H9 (cell line): Measurements from ENCODE around the gene ADGRG2. TPM values are rescaled to one million over a fixed set of nuclear protein-coding genes. Genes with fewer than 3 reads are reported as not detected.

Experiments used
- DNase-seq: peaks from one replicate; pipeline ENCODE4 v3.0.0-alpha.2; 2017
- H2AFZ ChIP-seq: one replicate; pipeline ENCODE4 v1.6.1; 2013; ENCODE audit warnings: mild to moderate bottlenecking, low read length, control low read depth, moderate library complexity
- H2AK5ac ChIP-seq: 2 replicates; pipeline ENCODE4 v1.6.1; 2013; ENCODE audit warnings: low read length, control low read depth, mixed read lengths; ENCODE audit not compliant: insufficient read length
- H2BK120ac ChIP-seq: one replicate; pipeline ENCODE4 v1.6.1; 2013; ENCODE audit warnings: low read depth, mild to moderate bottlenecking, low read length, control low read depth, inconsistent platforms; ENCODE audit not compliant: poor library complexity, severe bottlenecking
- H2BK12ac ChIP-seq: 2 replicates; pipeline ENCODE4 v1.6.1; 2013; ENCODE audit warnings: low read length, control low read depth, mixed read lengths, low read depth; ENCODE audit not compliant: insufficient read length
- H2BK15ac ChIP-seq: 2 replicates; pipeline ENCODE4 v1.6.1; 2013; ENCODE audit warnings: low read depth, low read length, control low read depth
- H2BK20ac ChIP-seq: one replicate; pipeline ENCODE4 v1.6.1; 2013; ENCODE audit warnings: low read depth, mild to moderate bottlenecking, low read length, control low read depth, inconsistent platforms; ENCODE audit not compliant: poor library complexity, severe bottlenecking
- H2BK5ac ChIP-seq: 2 replicates; pipeline ENCODE4 v1.6.1; 2013; ENCODE audit warnings: low read length, control low read depth, mixed read lengths; ENCODE audit not compliant: insufficient read length
- H3K14ac ChIP-seq: 2 replicates; pipeline ENCODE4 v1.6.1; 2013; ENCODE audit warnings: low read length, control low read depth; ENCODE audit not compliant: insufficient read depth
- H3K18ac ChIP-seq: 2 replicates; pipeline ENCODE4 v1.6.1; 2013; ENCODE audit warnings: low read depth, mild to moderate bottlenecking, mixed read lengths, low read length, control low read depth; ENCODE audit not compliant: insufficient read length
- H3K23ac ChIP-seq: 2 replicates; pipeline ENCODE4 v1.6.1; 2013; ENCODE audit warnings: low read length, control low read depth, mixed read lengths, low read depth; ENCODE audit not compliant: insufficient read length
- H3K23me2 ChIP-seq: 2 replicates; pipeline ENCODE4 v1.6.1; 2013; ENCODE audit warnings: low read depth, mild to moderate bottlenecking, mixed read lengths, low read length, control low read depth; ENCODE audit not compliant: insufficient read length, poor library complexity, severe bottlenecking
- H3K27ac ChIP-seq: 2 replicates; pipeline ENCODE4 v1.5.1; 2013; ENCODE audit warnings: low read length, control low read depth, mixed read lengths, low read depth; ENCODE audit not compliant: insufficient read length
- H3K27me3 ChIP-seq: 2 replicates; pipeline ENCODE4 v1.6.1; 2013; ENCODE audit warnings: low read length, control low read depth, inconsistent platforms; ENCODE audit not compliant: insufficient read depth
- H3K4ac ChIP-seq: 2 replicates; pipeline ENCODE4 v1.6.1; 2013; ENCODE audit warnings: low read depth, mild to moderate bottlenecking, control low read depth, inconsistent platforms, low read length, moderate library complexity
- H3K4me1 ChIP-seq: 2 replicates; pipeline ENCODE4 v1.6.1; 2013; ENCODE audit warnings: low read length, control low read depth, inconsistent platforms; ENCODE audit not compliant: insufficient read depth
- H3K4me2 ChIP-seq: 2 replicates; pipeline ENCODE4 v1.6.1; 2013; ENCODE audit warnings: low read length, control low read depth, mixed read lengths; ENCODE audit not compliant: insufficient read length, insufficient read depth
- H3K56ac ChIP-seq: 2 replicates; pipeline ENCODE4 v1.6.1; 2013; ENCODE audit warnings: low read depth, mild to moderate bottlenecking, mixed read lengths, low read length, control low read depth; ENCODE audit not compliant: insufficient read length
- H3K79me1 ChIP-seq: 2 replicates; pipeline ENCODE4 v1.6.1; 2013; ENCODE audit warnings: low read depth, mild to moderate bottlenecking, moderate library complexity, low read length, control low read depth, inconsistent platforms; ENCODE audit not compliant: insufficient read depth, poor library complexity, severe bottlenecking
- H3K79me2 ChIP-seq: 2 replicates; pipeline ENCODE4 v1.6.1; 2013; ENCODE audit warnings: low read length, control low read depth, inconsistent platforms; ENCODE audit not compliant: insufficient read depth
- H3K9ac ChIP-seq: 2 replicates; pipeline ENCODE4 v1.6.1; 2013; ENCODE audit warnings: low read length, control low read depth, mixed read lengths; ENCODE audit not compliant: insufficient read length; ENCODE audit errors: extremely low read depth
- H3K9me3 ChIP-seq: one replicate; pipeline ENCODE4 v1.6.1; 2013; ENCODE audit warnings: low read depth, low read length, inconsistent platforms; ENCODE audit not compliant: control insufficient read depth
- H3T11ph ChIP-seq: one replicate; pipeline ENCODE4 v1.6.1; 2013; ENCODE audit warnings: mild to moderate bottlenecking, low read length, control low read depth, inconsistent platforms
- H4K20me1 ChIP-seq: one replicate; pipeline ENCODE4 v1.6.1; 2013; ENCODE audit not compliant: control insufficient read depth, insufficient read length, insufficient read depth
- H4K5ac ChIP-seq: 2 replicates; pipeline ENCODE4 v1.6.1; 2013; ENCODE audit warnings: low read depth, mild to moderate bottlenecking, mixed read lengths, low read length, control low read depth; ENCODE audit not compliant: insufficient read length
- H4K8ac ChIP-seq: replicated peaks from 2 replicates; pipeline ENCODE4 v1.6.1; 2013; ENCODE audit warnings: low read length, control low read depth, mixed read lengths, low read depth; ENCODE audit not compliant: insufficient read length
- H4K91ac ChIP-seq: 2 replicates; pipeline ENCODE4 v1.6.1; 2013; ENCODE audit warnings: low read depth, mild to moderate bottlenecking, moderate library complexity, mixed read lengths, low read length, control low read depth; ENCODE audit not compliant: insufficient read length
- H3K27ac Mint-ChIP-seq, 3 experiments: 2 replicates in 2 of 3; 3 replicates in 1 of 3; pipeline ENCODE4 v1.8.0; 2020 to 2021; ENCODE audit warnings: mixed read lengths in 3 of 3, mild to moderate bottlenecking in 1 of 3, moderate library complexity in 1 of 3
- H3K27me3 Mint-ChIP-seq: 2 replicates; pipeline ENCODE4 v1.8.0; 2021; ENCODE audit warnings: low read depth, mild to moderate bottlenecking, moderate library complexity, mixed read lengths
- H3K36me3 Mint-ChIP-seq, 3 experiments: 2 replicates in 2 of 3; 3 replicates in 1 of 3; pipeline ENCODE4 v1.8.0; 2020 to 2021; ENCODE audit warnings: low read depth in 3 of 3, mixed read lengths in 3 of 3; ENCODE audit not compliant: insufficient read depth in 1 of 3
- H3K4me1 Mint-ChIP-seq, 2 experiments: 2 replicates each; pipeline ENCODE4 v1.8.0; 2020; ENCODE audit warnings: mixed read lengths in 2 of 2
- H3K4me3 Mint-ChIP-seq, 2 experiments: 2 replicates in 1 of 2; 3 replicates in 1 of 2; pipeline ENCODE4 v1.8.0; 2020 to 2021; ENCODE audit warnings: mild to moderate bottlenecking in 2 of 2, mixed read lengths in 2 of 2, moderate library complexity in 1 of 2
- H3K9me3 Mint-ChIP-seq, 2 experiments: 2 replicates in 1 of 2; 3 replicates in 1 of 2; pipeline ENCODE4 v1.8.0; 2020; ENCODE audit warnings: mild to moderate bottlenecking in 2 of 2, mixed read lengths in 2 of 2, moderate library complexity in 1 of 2
- WGBS: extraction: QIAGEN DNeasy Blood & Tissue Kit; methylation state at CpG from one replicate; pipeline ENCODE4 v1.1.7; 2013; ENCODE audit warnings: missing lambda C conversion rate, low lambda C conversion rate, mixed read lengths; ENCODE audit not compliant: insufficient read length; ENCODE audit errors: extremely low coverage; 5-methylcytosine and 5-hydroxymethylcytosine counted together
- total RNA-seq: library from RNA; stranded (reverse); gene quantifications from 2 replicates; pipeline ENCODE4 v1.2.1, GENCODE V29; 2021
- TF ChIP-seq, protein P1 (sequence below): fragments of 200-600 bp; sonication (generic); conservative IDR thresholded peaks from 3 replicates; pipeline ENCODE4 v1.8.0; 2021; ENCODE audit warnings: antibody characterized with exemption, mild to moderate bottlenecking

The ADGRG2 gene
- total RNA-seq, 1 experiment from 2014 or later, result 6.8 TPM

DNA sequence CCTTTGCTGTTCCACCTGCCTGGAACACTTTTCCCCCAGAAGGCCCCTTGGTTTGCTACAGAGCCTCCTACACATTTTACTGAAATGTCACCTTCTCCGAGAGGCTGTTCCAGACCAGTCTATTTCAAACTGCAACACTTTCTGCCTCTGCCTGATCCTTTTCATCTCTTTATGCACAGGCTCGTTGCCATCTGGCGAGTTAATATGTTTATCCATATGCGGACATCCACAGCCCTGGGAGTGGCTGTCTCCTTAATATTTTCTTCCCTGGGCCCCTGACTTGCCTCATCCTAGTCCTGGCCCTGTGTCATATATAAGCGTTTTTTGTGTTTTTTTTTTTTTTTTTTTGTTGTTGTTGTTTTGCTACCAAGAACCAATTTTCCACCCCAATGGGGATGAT, 73.2 kb downstream of the ADGRG2 start:
- Mint-ChIP-seq H3K9me3 (peaks cover 77 to 81% of the 10 kb centered on the region in 2 experiments), H3K4me1 (no peaks in the 10 kb centered on the region), H3K27me3 (peaks cover 2% of the 10 kb centered on the region; the same call in 1 of the 2 replicates), H3K36me3 (peaks cover 4 to 9% (median 5%) of the 10 kb centered on the region in 3 experiments), H3K27ac (no peak overlapping the region), H3K4me3 (no peak overlapping the region)
- Histone ChIP-seq H3K9ac (no peak overlapping the region), H3K9me3 (peaks cover 20% of the 10 kb centered on the region), H2BK20ac (no peak overlapping the region), H4K20me1 (no peaks in the 10 kb centered on the region), H3K14ac (no peak overlapping the region), H2BK120ac (no peak overlapping the region), H4K5ac (no peak overlapping the region), H4K91ac (no peak overlapping the region), H3K23ac (no peak overlapping the region), H4K8ac (no peak overlapping the region), H2BK15ac (no peak overlapping the region), H3T11ph (no peak overlapping the region), H3K27ac (no peak overlapping the region), H2BK12ac (no peak overlapping the region), H2AK5ac (no peak overlapping the region), H3K27me3 (no peaks in the 10 kb centered on the region), H3K23me2 (no peaks in the 10 kb centered on the region), H3K56ac (no peak overlapping the region), H2BK5ac (no peak overlapping the region), H3K18ac (no peak overlapping the region), H3K4ac (no peak overlapping the region), H3K4me2 (no peak overlapping the region), H3K4me1 (no peaks in the 10 kb centered on the region), H3K79me2 (no peaks in the 10 kb centered on the region), H2AFZ (no peak overlapping the region), H3K79me1 (no peaks in the 10 kb centered on the region)
- no peak for DNase-seq
- no CpG with 5 or more reads among the region's 5 CpGs for WGBS
- TF ChIP-seq, protein P1, sequence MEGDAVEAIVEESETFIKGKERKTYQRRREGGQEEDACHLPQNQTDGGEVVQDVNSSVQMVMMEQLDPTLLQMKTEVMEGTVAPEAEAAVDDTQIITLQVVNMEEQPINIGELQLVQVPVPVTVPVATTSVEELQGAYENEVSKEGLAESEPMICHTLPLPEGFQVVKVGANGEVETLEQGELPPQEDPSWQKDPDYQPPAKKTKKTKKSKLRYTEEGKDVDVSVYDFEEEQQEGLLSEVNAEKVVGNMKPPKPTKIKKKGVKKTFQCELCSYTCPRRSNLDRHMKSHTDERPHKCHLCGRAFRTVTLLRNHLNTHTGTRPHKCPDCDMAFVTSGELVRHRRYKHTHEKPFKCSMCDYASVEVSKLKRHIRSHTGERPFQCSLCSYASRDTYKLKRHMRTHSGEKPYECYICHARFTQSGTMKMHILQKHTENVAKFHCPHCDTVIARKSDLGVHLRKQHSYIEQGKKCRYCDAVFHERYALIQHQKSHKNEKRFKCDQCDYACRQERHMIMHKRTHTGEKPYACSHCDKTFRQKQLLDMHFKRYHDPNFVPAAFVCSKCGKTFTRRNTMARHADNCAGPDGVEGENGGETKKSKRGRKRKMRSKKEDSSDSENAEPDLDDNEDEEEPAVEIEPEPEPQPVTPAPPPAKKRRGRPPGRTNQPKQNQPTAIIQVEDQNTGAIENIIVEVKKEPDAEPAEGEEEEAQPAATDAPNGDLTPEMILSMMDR, result no peak
